Heart left ventricle (tissue), 16 donors: ENCODE results near the gene FAM149A. TPM values are rescaled to one million over a fixed set of nuclear protein-coding genes. Genes with fewer than 3 reads are reported as not detected.

Source experiments
- ATAC-seq, 4 donors: fragments of 200-7000 bp; cut with Tn5 transposase; one replicate each; pipeline ENCODE4 v1.9.1; 2020 to 2022; ENCODE audit warnings: moderate library complexity in 4 of 4, mild to moderate bottlenecking in 3 of 4, moderate number of reproducible peaks in 1 of 4
- DNase-seq, 5 donors: peaks; one replicate each; pipeline ENCODE4 v3.0.0-alpha.2; 2020
- H3K27ac ChIP-seq, 12 donors: fragments of 200-600 bp; sonication (generic) in 4 of 12; one replicate each; pipeline versions ENCODE4 v1.5.0 to v1.8.0; 2016 to 2022; ENCODE audit warnings: mild to moderate bottlenecking in 2 of 12
- H3K27me3 ChIP-seq, 9 donors: fragments of 200-600 bp; sonication (generic) in 2 of 9; one replicate each; pipeline versions ENCODE4 v1.5.1 to v1.8.0; 2016 to 2022; ENCODE audit warnings: mild to moderate bottlenecking in 3 of 9
- H3K36me3 ChIP-seq, 9 donors: fragments of 200-600 bp; sonication (generic) in 2 of 9; one replicate each; pipeline versions ENCODE4 v1.5.0 to v1.8.0; 2018 to 2022; ENCODE audit warnings: mild to moderate bottlenecking in 2 of 9
- H3K4me1 ChIP-seq, 12 donors: fragments of 200-600 bp; sonication (generic) in 4 of 12; one replicate each; pipeline versions ENCODE4 v1.5.0 to v1.8.0; 2016 to 2022; ENCODE audit warnings: mild to moderate bottlenecking in 3 of 12
- H3K4me3 ChIP-seq, 12 donors: fragments of 200-600 bp; sonication (generic) in 4 of 12; one replicate each; pipeline versions ENCODE4 v1.5.0 to v1.8.0; 2017 to 2022; ENCODE audit warnings: mild to moderate bottlenecking in 9 of 12, moderate library complexity in 4 of 12
- H3K9me3 ChIP-seq, 12 donors: fragments of 200-600 bp; sonication (generic) in 4 of 12; one replicate each; pipeline versions ENCODE4 v1.5.0 to v1.8.0; 2016 to 2022; ENCODE audit warnings: mild to moderate bottlenecking in 1 of 12
- POLR2A ChIP-seq, 2 donors: fragments of 450-650 bp; IDR thresholded peaks; one replicate each; pipeline ENCODE4 v1.6.1; 2017; ENCODE audit warnings: antibody characterized with exemption in 2 of 2, mild to moderate bottlenecking in 2 of 2, moderate library complexity in 2 of 2
- WGBS, 4 donors: extraction: QIAGEN DNeasy Blood & Tissue Kit in 2 of 4; methylation state at CpG; one replicate each; pipeline versions ENCODE4 v1.1.5 to v1.1.7; 2013 to 2018; 5-methylcytosine and 5-hydroxymethylcytosine counted together
- intact Hi-C, 10 donors: fragments of 100-400 bp; cut with DNase I; formaldehyde crosslinking; loops; one replicate each; pipeline versions ENCODE4 v1.11.1 to v1.14.2; 2022
- polyA plus RNA-seq, 2 donors: library from polyadenylated mRNA; stranded (reverse); fragments of 200-250 nt; gene quantifications; one replicate each; pipeline ENCODE4 v1.2.3, GENCODE V29; 2013
- total RNA-seq, 9 donors: library from RNA; depleted of rRNA in 2 of 9; stranded (reverse); fragments of >200 nt in 2 of 9; fragmentation: NEBNext Ultra II Directional in 3 of 9; extraction: Animal tissue kit (Norgen Biotek cat#: 25700) in 3 of 9; gene quantifications; one replicate each; pipeline versions ENCODE4 v1.1.0 to v1.2.4, GENCODE V29; 2016 to 2023
- TF ChIP-seq, protein P1 (sequence below), 12 donors: fragments of 200-600 bp; sonication (generic) in 4 of 12; IDR thresholded peaks; one replicate each; pipeline versions ENCODE4 v1.5.0 to v1.8.0; 2018 to 2022; ENCODE audit warnings: antibody characterized with exemption in 12 of 12, mild to moderate bottlenecking in 5 of 12
- donor health status: ischemic (EF 13 %, LVEDD 7.1; RV severe dilation, severe dysfunction).
- donor health status: healthy with polysubstance abuse.
- donor health status: DM: no; HTN: yes; CAD: no.
- donor health status: DM: no; HTN: no; CAD: no.
- donor health status: ischemic (EF 25% LVEDD 6.9; RV normal size, moderate dysfunction).
- donor health status: ischemic (EF 25% LVEDD 5.7; RV mildly dilated, moderate dysfunction).
- donor health status: healthy.
- donor health status: DM: yes; HTN: yes; CAD: no.
- donor health status: ischemic (EF 35%, LVEDD 5.7; RV mildly dilated, moderate dysfunction).
- donor health status: nonischemic (EF 11% LVEDD 7.7; RV severe dilation, severe dysfunction).
- donor health status: DM: yes; HTN: yes; CAD: no.
- donor health status: PGD.
- donor health status: ischemic (EF 29% LVEDD 5.4; RV normal size, mild dysfunction).
- donor health status: nonischemic (EF 23%, LVEDD 6.1; RV moderate dilation, normal function).

FAM149A gene
- total and polyA plus RNA-seq, 11 donors = 1.6 to 13.0 (median 7.8) TPM

DNA sequence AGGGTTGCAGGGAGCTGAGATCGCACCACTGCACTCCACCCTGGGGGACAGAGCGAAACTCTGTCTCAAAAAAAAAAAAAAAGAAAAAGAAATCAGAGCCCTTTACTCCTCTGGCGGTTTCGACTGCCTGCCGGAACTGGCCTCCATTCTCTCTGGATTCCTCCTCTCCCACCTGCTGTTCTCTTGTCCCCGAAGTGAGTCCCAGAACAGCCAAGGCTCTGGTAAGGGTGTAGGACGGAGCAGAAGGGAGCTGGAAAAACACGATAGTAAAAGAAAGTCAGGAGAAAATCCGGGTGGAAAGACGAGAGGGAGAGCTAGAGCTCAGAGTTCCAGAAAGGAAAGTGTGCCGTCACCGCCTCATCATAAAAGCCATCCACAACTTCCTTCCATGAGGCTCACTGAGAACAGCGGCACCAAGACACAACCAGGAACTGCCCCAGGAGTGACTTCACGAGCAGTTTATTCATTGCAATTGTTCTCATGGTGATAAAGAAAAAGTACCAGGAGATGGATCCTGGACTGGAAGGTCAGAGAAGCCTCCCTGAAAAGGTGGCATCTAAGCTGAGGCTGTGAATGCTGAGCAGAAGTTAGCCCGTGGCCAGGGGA is 23.2 kb upstream of the FAM149A start:
- H3K27me3 ChIP-seq = no peaks in the 10 kb centered on the region
- TF ChIP-seq, protein P1, sequence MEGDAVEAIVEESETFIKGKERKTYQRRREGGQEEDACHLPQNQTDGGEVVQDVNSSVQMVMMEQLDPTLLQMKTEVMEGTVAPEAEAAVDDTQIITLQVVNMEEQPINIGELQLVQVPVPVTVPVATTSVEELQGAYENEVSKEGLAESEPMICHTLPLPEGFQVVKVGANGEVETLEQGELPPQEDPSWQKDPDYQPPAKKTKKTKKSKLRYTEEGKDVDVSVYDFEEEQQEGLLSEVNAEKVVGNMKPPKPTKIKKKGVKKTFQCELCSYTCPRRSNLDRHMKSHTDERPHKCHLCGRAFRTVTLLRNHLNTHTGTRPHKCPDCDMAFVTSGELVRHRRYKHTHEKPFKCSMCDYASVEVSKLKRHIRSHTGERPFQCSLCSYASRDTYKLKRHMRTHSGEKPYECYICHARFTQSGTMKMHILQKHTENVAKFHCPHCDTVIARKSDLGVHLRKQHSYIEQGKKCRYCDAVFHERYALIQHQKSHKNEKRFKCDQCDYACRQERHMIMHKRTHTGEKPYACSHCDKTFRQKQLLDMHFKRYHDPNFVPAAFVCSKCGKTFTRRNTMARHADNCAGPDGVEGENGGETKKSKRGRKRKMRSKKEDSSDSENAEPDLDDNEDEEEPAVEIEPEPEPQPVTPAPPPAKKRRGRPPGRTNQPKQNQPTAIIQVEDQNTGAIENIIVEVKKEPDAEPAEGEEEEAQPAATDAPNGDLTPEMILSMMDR (IDR thresholded peaks at IDR 0.05) = no peak
- TF ChIP-seq POLR2A (IDR thresholded peaks at IDR 0.05) = no peak
- WGBS, 4 donors = 77 to 84% (median 78%) methylated on average over 15 of the region's 15 CpGs
- H3K27ac ChIP-seq = no peak overlapping the region
- peak overlapping the region in 1 of 12 donors; percentile 10 for H3K4me3 ChIP-seq
- no peak for ATAC-seq
- peaks cover 0 to 4% (median 0%) of the 10 kb centered on the region in 12 donors for H3K4me1 ChIP-seq
- H3K9me3 ChIP-seq = no peaks in the 10 kb centered on the region
- intact Hi-C loops = no loop called here
- H3K36me3 ChIP-seq = peaks cover 0 to 38% (median 0%) of the 10 kb centered on the region in 9 donors
- no peak for DNase-seq

DNA sequence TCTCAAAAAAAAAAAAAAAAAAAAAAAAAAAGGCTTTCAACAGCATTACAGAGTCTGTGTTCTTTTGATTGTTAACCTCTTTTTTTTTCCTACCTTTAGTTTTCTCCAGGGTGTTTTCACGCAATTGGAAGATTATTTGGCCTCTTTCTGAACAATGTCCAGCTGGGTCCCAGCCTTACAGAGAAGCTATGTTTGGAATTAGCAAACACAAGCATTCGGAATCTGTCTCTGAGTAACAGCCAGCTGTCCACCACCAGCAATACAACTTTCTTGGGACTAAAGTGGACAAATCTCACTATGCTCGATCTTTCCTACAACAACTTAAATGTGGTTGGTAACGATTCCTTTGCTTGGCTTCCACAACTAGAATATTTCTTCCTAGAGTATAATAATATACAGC is 22.3 kb upstream of the FAM149A start:
- intact Hi-C loops = no loop called here
- H3K4me1 ChIP-seq = peaks cover 0 to 4% (median 0%) of the 10 kb centered on the region in 12 donors
- H3K9me3 ChIP-seq = no peaks in the 10 kb centered on the region
- no peak for DNase-seq
- no peaks in the 10 kb centered on the region for H3K27me3 ChIP-seq
- peaks cover 0 to 34% (median 0%) of the 10 kb centered on the region in 9 donors for H3K36me3 ChIP-seq
- TF ChIP-seq, protein P1 (IDR thresholded peaks at IDR 0.05) = no peak
- TF ChIP-seq POLR2A (IDR thresholded peaks at IDR 0.05) = no peak
- WGBS, 4 donors = 80 to 86% (median 85%) methylated on average over 4 of the region's 4 CpGs
- H3K4me3 ChIP-seq = no peak overlapping the region
- no peak for ATAC-seq
- H3K27ac ChIP-seq = no peak overlapping the region

DNA sequence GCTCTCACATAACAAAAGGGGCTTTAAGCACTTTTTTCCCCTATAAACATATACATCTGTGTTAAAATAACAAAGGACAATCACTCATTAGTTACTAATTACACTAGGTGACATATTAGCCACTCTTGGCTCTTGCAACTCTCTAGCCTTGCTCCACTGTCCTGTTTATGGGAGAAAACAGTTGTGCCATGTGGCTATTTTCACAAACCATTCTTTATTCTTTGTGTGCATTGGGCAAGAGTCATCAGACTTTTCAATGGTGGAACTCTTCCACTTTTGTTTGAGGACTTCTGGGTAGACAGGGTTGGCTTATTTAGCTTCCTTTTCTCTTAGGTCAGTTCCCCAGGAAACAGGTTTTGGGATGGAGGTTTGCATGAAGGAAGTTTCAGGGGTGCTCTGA is 16.0 kb upstream of the FAM149A start:
- no peak for TF ChIP-seq POLR2A (IDR thresholded peaks at IDR 0.05)
- TF ChIP-seq, protein P1 (IDR thresholded peaks at IDR 0.05) = no peak
- no peak overlapping the region for H3K27ac ChIP-seq
- no peaks in the 10 kb centered on the region for H3K27me3 ChIP-seq
- no peak overlapping the region for H3K4me3 ChIP-seq
- no peaks in the 10 kb centered on the region for H3K4me1 ChIP-seq
- no peak for DNase-seq
- intact Hi-C loops = no loop called here
- no peak for ATAC-seq
- peaks cover 0 to 6% (median 0%) of the 10 kb centered on the region in 9 donors for H3K36me3 ChIP-seq
- peaks cover 0 to 6% (median 0%) of the 10 kb centered on the region in 12 donors for H3K9me3 ChIP-seq

DNA sequence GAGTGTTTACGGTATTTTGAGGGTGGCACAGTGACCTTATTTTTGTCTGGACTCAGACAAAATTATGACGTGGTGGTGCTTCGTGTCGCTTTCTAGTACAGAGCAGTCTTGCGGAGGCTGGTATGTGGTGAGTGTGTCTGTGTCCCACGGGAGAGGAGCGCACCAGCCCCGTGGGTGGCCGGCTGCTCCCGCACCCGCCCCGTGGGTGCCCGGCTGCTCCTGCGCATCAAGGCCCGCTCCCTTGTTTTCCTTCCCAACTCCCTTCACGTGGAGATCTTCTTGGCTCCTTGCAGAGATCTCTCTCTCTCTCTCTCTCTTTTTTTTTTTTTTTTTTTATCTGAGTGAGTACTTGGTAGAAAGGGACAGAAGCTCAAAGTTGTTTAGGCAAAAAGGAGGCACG is 12.2 kb upstream of the FAM149A start:
- Histone ChIP-seq H3K27ac (no peak overlapping the region), H3K9me3 (peaks cover 0 to 6% (median 0%) of the 10 kb centered on the region in 12 donors), H3K27me3 (no peaks in the 10 kb centered on the region), H3K36me3 (no peaks in the 10 kb centered on the region), H3K4me1 (no peaks in the 10 kb centered on the region), H3K4me3 (no peak overlapping the region)
- ATAC-seq (no peak), DNase-seq (no peak)
- 93% methylated on average over 17 of the region's 17 CpGs for WGBS, 4 donors
- TF ChIP-seq, protein P1 (IDR thresholded peaks at IDR 0.05) = no peak
- TF ChIP-seq POLR2A (IDR thresholded peaks at IDR 0.05) = no peak
- intact Hi-C loops = no loop called here
